Esophagus squamous epithelium (tissue), 4 donors: Measurements from ENCODE around the gene HMCN2.

Source experiments
- CTCF ChIP-seq, 6 experiments: fragments of 450-650 bp in 4 of 6; fragments of 200-600 bp in 2 of 6; sonication (generic) in 2 of 6; IDR thresholded peaks; one replicate each; pipeline ENCODE4 v1.5.1; 2016 to 2019; ENCODE audit warnings: antibody characterized with exemption in 6 of 6, mild to moderate bottlenecking in 4 of 6, moderate library complexity in 4 of 6
- POLR2A ChIP-seq, 4 donors: fragments of 450-650 bp; IDR thresholded peaks; one replicate each; pipeline ENCODE4 v1.6.1; 2017; ENCODE audit warnings: antibody characterized with exemption in 4 of 4, mild to moderate bottlenecking in 4 of 4, moderate library complexity in 3 of 4

- TF ChIP-seq POLR2A (IDR thresholded peaks at IDR 0.05) (no peak), CTCF (IDR thresholded peaks at IDR 0.05) (no peak)
Measured at GRCh38 chr9:130461731-130462130, 196.2 kb downstream of the HMCN2 start.
